Measurements from ENCODE around the gene SUPT4H1.

Gene SUPT4H1

DNA sequence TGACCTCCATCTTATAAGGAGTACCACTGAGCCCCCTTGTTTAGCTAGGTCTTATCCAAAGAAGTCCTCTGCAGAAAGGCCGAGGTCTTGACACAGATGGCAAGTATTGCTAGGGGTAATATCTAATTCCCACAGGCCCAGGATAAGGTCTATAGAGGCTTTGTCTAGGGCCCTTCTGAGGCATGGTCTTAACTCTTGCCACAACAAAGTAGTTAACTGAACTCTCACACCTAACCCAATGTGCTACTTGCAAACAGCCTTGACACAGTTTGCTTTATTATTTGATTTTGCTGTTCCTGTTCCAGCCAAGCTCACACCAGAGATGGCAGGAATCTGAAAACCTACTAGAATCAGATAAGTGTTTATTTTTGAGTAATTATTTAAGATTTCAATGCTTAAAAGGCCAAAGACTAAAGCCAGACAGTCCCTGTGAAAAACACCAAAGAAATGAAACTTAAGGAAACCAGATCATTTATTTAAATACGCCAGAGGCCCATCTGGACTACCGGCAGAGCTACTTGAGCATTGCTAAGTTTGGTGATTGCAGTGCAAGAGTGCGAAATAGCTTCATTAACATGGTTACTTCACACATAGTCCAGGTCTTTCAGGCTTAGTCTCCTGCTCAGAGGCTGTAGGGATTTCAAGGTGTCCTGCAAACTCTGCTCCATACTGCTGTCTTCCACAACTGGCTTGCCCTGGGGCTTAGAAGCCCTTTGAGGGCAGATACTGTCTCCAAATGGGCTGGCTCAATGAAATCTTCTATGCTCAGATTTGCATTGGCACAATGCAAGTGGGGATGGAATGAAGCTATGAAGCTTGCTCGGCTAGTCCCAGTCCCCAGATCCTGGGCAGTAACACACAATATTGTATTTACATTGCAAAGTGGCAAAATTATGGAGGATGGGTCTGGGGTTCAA is 28.5 kb upstream of the SUPT4H1 start:
- in situ Hi-C loops (cut with MboI; ENCODE audit: low pct_unique_long_range_greater_than_20kb, low sequenced_read_pairs, unreplicated experiment), result no loop called here
- no peak for DNase-seq (ENCODE audit: low spot score)
- TF ChIP-seq CTCF (IDR thresholded peaks at IDR 0.05; ENCODE audit: extremely low read depth, insufficient read depth, missing control alignments), result no peak

GRCh38 chr17:58379511-58379824 is 27.5 kb upstream of the SUPT4H1 start:
- in situ Hi-C loops (cut with MboI; ENCODE audit: low pct_unique_long_range_greater_than_20kb, low sequenced_read_pairs, unreplicated experiment), result no loop called here
- DNase-seq (ENCODE audit: low spot score), result no peak
- no peak for TF ChIP-seq CTCF (IDR thresholded peaks at IDR 0.05; ENCODE audit: extremely low read depth, insufficient read depth, missing control alignments)

DNA sequence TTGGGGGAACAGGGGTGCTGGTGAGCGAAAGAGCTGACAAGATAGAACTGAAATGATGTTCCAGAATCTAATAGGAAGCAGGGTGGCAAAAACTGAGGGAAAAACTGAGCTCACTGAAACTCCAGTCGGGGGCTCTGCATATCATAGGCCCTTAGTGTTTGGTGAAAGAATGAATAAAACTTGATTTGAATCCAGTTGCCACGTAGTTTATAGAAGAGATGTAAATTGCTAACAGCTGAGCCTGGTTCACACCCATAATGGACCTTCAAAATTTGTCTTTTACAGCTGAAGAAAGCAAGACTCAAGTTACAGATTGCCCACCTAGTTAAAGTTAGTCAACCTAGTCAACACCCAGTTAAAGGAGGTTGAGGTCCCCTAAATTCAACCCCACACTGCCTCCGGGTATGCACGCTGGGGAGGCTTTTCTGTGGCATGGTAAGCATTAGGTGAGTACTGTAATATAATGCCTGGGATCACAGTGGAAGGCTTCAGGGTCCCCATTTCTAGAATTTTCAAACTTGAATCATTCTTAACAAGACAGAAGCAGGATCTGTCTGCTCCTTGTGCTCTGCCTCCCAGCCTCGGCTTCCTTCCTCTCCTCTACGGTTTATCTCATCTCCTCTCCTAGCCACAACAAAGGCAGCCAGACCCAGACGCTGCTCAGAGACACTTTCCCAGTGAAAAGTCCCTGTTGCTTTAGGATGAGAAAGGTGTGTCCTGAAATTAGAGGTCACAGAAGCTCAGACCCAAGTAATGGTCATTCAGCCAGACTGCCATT is 26.9 kb upstream of the SUPT4H1 start:
- in situ Hi-C loops (cut with MboI; ENCODE audit: low pct_unique_long_range_greater_than_20kb, low sequenced_read_pairs, unreplicated experiment), result no loop called here
- no peak for DNase-seq (ENCODE audit: low spot score)

GRCh38 chr17:58377661-58378060 is 25.7 kb upstream of the SUPT4H1 start:
- in situ Hi-C loops (cut with MboI; ENCODE audit: low pct_unique_long_range_greater_than_20kb, low sequenced_read_pairs, unreplicated experiment), result no loop called here
- no peak for DNase-seq (ENCODE audit: low spot score)
- TF ChIP-seq CTCF (IDR thresholded peaks at IDR 0.05; ENCODE audit: extremely low read depth, insufficient read depth, missing control alignments), result no peak

More for the DNA sequence above, 26.9 kb upstream of the SUPT4H1 start:
- TF ChIP-seq CTCF (IDR thresholded peaks at IDR 0.05; ENCODE audit: extremely low read depth, insufficient read depth, missing control alignments), result no peak

GRCh38 chr17:58377093-58377601 is 25.1 kb upstream of the SUPT4H1 start:
- DNase-seq (ENCODE audit: low spot score), result no peak
- in situ Hi-C loops (cut with MboI; ENCODE audit: low pct_unique_long_range_greater_than_20kb, low sequenced_read_pairs, unreplicated experiment), result no loop called here

More at GRCh38 chr17:58377093-58377601, 25.1 kb upstream of the SUPT4H1 start:
- TF ChIP-seq CTCF (IDR thresholded peaks at IDR 0.05; ENCODE audit: extremely low read depth, insufficient read depth, missing control alignments), result no peak
